ENCODE measurements around the gene GOLIM4.

- TF ChIP-seq ZNF512 (CRISPR knock-in tag; IDR thresholded peaks at IDR 0.05; ENCODE audit: borderline replicate concordance) (no peak), NR2C2 (CRISPR knock-in tag; IDR thresholded peaks at IDR 0.05) (no peak), TEAD4 (CRISPR knock-in tag; IDR thresholded peaks at IDR 0.05) (no peak), MAX (CRISPR knock-in tag; IDR thresholded peaks at IDR 0.05) (no peak), ZNF138 (CRISPR knock-in tag; conservative IDR thresholded peaks at IDR 0.05) (no peak), RELA (CRISPR knock-in tag; IDR thresholded peaks at IDR 0.05; ENCODE audit: borderline replicate concordance) (no peak), MLX (CRISPR knock-in tag; IDR thresholded peaks at IDR 0.05) (no peak), CTCF (IDR thresholded peaks at IDR 0.05) (no peak), IRF2 (CRISPR knock-in tag; IDR thresholded peaks at IDR 0.05; ENCODE audit: borderline replicate concordance, low read depth) (no peak), NR3C1 (CRISPR knock-in tag; conservative IDR thresholded peaks at IDR 0.05; ENCODE audit: low read depth) (no peak), TP53 (CRISPR knock-in tag; IDR thresholded peaks at IDR 0.05) (no peak)
Measured at GRCh38 chr3:168051070-168051469, 44.7 kb downstream of the GOLIM4 start.

All from WTC11 (cell line).